Measurements from ENCODE around the gene CEP89. TPM values are rescaled to one million over a fixed set of nuclear protein-coding genes. Genes with fewer than 3 reads are reported as not detected.
"Not testable (repeated sequence)": the region's sequence is repeated elsewhere in the genome, so short reads cannot be mapped to it uniquely, and the experiment has no call there.

Gene CEP89
- polyA plus RNA-seq, 1 donor, result 18.3 TPM

DNA sequence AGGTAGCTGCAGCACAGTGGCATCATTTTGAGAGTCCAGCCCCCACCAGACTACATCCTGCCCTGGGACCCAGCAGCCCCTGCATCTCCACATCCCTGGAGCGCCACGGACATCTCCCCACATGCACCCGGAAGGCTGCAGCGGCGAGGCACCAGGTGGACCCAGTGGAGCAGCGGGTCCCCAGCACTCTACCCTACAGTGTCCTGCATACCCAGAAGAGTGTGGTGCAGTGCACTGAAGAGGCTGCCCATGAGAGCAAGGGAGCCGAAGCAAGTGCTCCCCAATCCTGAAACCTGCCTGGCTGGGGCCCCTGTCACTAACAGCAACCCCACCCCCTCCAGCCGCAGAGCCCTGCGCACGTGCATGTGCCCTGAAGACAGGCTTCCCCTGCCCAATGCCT is 80.9 kb downstream of the CEP89 start:
- DNase-seq, result no peak

DNA sequence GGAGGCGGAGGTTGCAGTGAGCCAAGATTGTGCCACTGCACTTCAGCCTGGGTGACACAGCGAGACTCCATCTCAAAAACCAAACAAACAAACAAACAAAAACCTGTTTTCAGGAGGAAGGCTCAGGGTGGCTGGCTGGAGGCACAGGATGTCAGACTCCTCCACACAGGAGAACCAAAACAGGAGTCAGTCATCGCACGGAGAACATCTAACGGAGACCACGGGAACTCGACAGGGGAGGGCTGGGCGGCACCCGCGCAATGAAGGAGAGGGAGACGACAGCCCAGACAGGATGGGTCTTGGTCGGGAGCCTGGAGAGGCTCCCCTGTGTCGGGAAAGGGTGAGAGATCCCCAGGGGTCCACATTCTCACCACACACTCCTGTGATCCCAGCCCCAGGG is 81.4 kb downstream of the CEP89 start:
- no peak for DNase-seq

DNA sequence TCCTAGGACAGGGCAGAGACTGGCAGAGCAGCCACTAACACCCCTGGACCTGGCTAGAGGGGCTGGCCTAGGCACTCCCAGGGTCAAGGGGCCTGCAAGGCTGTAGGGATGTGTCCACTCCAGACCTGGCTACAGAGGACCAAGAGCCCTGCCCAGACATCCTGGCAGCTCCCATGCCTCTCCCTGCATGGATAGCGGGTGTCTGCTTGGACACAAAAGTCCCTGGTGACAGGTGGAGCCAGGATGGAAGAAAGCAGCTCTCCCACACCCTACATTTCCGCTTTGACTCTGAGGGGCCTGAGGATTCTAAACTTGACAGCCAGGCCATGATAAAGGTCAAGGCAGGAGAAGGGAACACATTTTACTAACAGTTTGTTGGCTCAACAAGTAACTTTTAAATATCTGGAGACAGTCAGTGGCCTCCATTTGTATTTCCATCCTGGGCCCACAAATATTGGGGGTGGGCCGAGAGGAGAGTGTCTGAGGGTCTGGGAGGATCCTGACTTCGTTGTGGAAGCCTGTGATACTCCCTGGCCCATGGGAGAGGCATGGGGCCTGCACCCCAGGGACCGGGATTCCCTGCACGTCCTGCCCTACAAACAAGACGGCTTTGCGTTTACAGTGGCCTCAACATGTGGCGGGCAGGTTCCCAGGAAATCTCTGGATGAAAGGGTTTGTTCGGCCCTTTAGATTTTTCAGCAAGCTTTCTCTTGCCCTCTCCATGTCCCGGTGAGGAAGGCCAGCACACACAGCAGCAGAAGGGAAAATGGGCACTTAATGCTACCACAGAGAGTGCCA is 82.4 kb downstream of the CEP89 start:
- DNase-seq, result no peak

DNA sequence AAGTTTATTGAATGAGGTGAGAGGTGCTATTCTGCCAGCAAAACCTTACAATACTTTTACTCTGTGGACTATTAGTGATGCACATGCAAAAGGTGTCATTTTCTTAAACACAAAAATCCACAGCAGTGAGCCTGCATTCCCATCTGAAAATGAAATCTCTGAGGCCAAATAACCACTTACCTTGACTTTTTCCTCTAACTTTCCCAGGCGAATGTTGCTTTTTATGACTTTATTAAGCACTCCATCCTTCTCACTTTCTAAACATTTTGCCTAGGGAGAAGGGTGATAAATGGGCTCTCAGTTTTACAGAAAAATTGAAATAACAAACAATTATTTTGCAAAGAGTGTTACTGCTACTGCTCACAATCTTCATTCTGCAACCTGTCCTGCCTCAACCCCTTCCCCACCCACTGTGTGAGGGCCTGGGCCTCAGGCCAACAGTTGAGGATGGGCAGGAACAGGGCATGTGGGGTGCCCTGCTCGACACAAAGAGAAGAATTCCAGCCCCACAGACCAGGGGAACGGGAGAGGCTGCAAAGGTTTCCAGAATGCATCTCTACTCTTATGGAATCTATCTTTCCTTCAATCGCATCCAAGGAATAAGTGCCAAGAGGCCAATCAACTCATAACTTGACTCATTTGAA is 84.1 kb downstream of the CEP89 start:
- DNase-seq, result no peak

DNA sequence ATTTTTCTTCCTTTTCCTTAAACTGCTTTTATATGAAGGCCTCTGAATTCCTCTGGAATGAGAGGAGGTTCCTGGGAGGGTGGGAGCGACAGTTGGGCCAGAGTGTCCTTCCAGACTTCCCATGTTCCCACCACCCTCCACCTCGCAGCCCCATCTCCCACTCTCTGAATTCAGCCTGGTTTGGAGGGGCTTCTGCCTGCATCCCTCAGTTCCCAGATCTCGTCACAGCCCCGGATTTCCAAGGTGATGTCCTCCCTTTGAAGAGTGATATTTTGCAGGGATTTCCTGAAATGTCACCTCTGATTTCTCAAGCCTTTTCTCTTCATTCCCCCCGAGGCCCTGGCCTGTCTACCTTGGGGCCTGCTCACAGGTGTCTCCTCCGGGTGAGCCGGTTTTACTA is 85.5 kb downstream of the CEP89 start:
- no peak for DNase-seq

DNA sequence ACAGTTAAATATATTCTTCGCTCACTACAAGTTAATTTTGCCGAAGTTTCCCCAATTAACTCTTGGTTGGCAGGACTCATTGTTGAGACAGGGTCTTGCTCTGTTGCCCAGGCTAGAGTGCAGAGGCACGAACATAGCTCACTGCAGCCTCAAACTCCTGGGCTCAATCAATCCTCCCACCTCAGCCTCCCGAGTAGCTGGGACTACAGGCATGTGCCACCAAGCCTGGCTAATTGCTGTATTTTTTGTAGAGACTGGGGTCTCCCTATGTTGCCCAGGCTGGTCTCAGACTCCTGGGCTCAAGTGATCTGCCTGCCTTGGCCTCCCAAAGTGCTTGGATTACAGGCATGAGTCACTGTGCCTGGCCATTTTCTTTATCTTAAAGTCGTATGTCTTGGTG is 86.5 kb downstream of the CEP89 start:
- not testable (repeated sequence) for DNase-seq

DNA sequence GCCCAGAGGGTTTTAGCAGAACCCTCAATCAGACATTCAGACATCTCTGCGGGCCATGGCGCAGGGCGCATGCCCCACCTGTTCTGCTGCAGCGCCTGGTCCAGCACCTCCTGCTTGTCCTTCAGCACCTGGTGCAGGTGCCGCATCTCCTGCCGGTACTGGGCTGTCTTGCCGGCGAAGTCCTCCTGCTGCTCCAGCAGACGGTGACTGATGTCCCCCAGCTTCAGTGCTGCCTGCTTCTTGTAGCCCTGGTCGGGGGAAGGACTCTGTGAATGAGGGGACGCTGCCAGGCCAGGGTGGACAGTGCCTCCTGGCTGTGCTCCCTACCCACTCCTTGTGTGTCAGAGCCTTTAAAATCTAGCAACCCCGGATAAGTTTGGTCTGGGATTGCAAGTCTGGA is 90.0 kb downstream of the CEP89 start:
- DNase-seq, result no peak

DNA sequence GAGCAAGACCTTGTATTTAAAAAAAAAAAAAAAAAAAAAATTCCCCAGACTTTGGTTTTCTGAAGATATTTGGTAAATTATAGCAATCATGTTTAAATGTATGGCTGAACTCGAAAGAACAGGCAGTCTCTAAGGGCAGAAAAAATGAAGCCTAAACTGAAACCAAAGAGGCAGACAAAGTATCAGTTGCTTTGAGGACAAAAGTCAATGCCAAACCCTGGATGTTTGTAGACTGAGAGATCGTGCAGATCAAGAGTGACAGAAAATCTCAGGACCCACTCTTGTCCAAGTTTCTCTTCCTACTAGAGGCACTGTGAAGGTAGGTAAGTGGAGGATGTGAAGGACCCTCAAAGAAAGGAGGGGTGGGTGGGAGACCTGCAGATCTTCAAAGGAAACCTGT is 91.1 kb downstream of the CEP89 start:
- no peak for DNase-seq

DNA sequence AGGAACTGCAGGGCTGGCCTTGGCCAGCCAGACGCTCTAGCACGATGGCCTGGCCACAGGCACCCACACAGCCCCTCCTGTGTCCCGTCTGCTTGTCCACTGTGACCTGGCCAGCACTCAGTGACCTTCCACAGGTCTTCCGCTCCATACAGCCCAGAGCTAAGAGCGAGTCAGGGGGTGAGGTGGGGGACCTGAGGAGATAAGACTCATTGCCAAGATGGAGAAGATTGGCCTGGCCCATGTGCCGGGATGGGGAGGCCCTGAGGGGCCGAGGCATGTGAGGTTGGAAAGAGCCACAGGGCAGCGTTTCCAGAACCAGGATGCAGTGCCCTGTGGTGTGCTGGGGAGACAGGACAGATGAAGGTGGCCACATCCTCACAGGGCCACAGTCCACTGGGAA is 92.0 kb downstream of the CEP89 start:
- DNase-seq, result no peak

DNA sequence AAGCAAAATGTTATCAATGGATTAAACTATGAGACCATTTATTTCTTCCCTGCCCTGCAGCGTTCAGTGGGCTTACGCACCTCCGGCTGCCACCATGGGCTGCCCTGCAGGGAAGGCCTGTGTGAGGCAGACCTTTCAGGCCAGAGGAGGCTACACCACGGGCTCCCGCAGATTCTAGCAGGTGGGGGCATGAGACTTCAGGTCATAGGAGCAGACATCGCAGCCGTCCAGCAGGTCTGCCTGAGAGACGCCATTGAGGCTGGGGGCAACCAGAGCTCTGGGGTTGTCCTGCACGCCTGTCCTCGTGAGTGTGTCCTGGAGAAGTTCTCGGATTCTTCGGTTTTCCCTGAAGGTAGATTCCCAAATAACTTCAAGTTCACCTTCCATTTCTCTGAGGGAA is 92.8 kb downstream of the CEP89 start:
- DNase-seq, result no peak

DNA sequence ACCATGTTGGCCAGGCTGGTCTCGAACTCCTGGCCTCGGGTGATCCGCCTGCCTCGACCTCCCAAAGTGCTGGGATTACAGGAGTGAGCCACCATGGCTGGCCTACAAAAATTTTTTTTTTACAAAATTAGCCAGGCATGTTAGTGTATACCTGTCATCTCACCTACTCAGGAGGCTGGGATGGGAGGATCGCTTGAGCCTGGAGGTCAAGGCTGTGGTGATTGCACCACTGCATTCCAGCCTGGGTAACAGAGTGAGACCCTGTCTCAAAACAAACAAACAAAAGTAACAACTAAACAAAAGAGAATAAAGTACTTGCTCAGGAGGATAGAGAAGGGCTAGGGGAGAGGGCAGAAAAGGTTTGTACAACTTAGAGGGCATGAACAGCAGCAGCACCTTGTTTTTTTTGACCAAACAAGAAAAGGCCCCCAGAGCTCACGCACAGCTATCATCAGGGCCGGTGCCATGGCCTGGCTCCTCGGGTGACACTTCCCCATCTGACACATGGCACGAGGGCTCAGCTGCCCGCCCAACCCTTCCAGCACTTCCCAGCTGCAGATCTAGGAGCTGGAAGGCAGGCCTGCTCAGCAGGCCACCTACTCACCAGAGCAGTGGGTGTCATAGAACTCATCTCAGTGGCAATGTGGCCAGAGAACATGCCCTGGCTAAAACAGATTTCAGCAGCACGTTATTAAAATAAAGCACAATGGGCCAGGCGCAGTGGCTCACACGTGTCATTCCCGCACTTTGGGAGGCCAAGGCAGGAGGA is 93.6 kb downstream of the CEP89 start:
- no peak for DNase-seq

DNA sequence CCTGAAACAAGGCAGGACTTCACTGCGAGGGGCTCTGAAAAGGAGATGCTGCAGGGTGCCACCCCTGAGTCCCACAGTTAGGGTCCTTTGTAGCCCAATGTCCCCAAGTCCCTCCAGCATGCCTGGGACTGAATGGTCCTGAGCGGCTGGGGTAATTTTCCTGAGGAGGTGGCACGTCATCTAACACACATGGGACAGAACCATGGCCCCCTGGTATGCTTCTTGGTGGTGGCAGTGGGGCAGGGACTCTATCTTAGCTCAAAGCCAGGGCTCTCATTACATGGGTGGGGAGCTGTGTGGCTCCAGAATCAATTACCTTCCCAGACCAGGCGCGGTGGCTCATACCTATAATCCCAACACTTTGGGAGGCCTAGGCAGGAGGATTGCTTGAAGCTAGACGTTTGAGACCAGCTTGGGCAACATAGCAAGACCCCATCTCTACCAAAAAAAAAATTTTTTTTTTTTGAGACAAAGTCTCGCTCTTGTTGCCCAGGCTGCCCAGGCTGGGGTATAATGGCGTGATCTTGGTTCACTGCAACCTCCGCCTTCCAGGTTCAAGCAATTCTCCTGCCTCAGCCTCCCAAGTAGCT is 94.3 kb downstream of the CEP89 start:
- DNase-seq, result no peak

DNA sequence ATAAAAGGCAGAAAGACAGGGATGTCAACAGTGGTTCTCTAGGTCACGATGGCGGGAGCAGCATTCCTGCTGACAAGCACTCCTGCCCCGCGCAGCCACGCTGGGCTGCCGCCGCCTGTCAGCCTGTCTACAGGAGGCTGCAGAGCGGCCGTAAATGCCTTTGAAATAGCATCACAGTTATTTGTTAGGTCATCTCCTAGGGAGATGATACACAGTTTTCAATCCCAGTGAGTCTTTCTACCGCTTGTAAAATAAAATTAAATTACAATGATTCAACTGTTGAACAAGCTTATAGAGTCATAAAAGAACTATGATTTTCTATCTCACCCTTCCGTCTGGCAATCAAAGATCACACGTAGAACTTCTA is 94.9 kb downstream of the CEP89 start:
- DNase-seq, result no peak

DNA sequence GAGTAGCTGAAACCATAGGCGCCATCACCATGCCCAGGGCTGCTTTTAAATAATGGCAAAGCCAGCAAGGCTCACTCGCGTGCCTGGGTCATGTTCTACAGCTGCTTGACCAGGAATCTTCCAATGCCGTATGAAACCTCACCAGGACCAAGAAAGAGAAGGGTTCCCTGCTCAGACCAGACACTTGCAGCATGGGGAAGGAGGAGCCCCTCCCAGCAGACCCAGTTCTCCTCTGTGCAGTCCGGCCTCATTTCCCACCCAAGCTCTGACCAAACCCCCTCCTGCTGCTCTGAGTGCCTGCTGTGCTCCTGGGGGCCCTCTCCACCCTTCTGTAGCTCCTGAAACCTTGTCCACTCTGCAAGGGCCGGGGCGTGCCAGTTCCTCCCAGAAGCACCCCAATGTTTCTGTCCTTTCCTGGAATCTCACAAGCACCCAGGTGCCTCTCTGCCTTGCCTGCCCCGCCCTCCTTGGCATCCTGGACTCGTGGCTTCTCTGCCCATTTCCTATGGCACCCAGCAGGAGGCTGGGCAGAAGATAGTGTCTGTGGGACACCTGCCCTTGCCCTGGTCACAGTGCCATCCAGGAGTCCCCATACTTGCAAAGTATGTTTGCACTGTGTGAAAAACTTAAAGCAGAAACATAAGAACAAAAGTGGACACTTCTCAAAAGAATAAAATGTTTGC is 95.4 kb downstream of the CEP89 start:
- DNase-seq, result no peak

DNA sequence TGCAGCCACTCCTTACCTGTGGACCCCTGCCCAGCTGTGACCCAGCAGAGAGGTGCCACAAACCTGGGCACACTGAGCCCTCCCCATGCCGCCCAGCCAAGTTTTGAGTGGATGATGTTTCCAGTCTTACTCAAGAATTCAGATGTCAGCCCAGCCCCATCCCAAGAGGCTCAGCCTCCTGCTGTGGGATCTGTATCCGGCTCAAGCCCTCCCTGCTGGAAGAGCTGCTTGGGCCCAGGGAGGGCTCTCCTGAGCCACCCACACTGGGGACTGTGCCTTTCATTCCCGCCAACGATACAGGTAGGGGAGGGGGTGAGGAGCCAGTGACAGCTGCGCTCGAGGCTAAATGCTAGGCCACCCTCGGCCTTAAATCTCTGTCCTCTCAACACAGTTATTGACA is 96.3 kb downstream of the CEP89 start:
- no peak for DNase-seq

DNA sequence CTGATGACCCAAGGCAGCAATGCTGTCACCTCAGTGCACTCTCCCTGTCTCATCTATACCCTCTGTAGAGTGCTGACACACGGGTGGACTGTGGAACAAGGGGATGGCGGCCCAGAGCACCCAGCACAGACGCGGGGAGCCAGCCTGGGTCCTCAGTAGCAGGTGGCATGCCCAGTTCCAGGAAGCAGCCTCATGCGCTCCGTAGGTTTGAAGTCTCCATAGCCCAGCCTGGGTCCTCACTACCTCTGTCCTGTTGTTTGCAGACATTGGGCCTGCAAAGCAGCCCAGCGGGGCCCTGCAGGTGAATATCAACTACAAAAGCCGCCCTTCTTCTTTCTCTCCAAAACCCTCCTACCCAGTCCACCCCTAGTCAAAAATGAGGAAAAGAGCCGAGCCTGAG is 97.2 kb downstream of the CEP89 start:
- no peak for DNase-seq

DNA sequence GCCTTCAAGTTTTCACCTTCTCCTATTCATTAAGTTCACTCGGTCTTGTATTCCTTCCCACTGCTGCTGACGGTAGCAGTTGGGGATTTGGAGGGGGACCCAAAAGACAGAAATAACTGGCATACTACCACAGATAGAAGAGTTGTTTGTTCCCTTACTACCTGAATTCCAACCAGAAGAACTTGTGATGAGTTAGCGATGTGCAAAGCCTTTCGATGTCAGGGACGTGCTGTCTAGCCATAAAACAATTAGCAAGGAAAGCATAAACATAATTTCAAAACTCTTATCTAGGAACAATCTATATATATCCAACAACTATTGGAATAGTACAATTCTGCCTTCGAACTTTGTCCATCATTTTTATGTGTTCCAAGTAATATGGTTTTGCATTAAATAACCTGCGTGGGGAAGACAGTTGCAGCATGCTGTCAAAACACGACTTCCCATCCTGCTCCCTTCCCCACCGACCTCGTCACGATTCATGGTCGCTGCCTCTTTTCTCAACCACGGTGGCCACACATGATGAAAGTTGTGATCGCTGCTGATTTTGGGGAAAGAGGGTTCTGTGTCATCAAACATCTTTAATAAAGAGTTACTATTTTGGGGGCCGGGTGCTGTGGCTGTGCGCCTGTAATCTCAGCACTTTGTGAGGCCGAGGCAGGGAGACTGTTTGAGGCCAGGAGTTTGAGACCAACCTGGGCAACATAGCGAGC is 98.4 kb downstream of the CEP89 start:
- DNase-seq, result no peak

DNA sequence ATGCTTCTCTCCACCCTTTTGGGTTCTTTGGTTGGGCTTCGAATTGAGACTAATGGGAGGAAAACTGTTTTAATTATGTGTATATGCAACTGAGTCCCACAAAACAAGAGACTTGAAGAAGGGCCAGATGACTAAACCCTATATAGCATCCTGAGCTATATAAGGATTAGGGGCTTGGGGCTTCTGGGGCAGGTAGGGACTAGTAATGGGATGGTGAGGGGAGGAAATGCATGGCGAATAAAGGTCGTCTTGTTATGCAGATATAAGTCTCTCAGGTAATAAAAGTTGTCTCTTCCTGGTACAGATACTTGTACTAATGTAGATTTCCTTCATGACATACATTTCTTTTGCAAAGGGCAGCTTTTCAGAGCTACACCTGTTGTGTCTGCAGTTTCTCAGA is 99.4 kb downstream of the CEP89 start:
- DNase-seq, result no peak

DNA sequence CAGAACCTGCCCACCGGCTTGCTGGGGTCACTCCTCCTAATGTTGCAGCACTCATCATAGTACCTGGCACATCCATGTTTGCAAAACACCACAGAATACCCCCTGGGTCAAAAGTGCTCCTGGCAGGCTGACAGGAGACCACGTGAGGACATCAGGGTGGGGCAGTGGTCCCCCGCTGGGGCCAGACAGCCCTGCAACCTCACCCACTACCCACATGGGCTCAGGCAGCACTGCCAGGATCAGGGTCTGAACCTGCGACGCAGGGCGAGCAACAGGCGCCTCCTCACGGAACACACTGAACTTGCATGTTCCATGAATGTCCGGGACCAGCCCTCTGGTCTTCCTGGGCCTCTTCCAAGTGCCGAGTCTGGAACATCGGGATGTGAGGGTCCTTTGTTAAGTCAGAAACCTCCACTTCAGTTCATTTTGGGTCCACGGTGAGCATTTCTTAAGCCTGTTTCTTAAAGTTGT is 100.7 kb downstream of the CEP89 start:
- DNase-seq, result no peak

DNA sequence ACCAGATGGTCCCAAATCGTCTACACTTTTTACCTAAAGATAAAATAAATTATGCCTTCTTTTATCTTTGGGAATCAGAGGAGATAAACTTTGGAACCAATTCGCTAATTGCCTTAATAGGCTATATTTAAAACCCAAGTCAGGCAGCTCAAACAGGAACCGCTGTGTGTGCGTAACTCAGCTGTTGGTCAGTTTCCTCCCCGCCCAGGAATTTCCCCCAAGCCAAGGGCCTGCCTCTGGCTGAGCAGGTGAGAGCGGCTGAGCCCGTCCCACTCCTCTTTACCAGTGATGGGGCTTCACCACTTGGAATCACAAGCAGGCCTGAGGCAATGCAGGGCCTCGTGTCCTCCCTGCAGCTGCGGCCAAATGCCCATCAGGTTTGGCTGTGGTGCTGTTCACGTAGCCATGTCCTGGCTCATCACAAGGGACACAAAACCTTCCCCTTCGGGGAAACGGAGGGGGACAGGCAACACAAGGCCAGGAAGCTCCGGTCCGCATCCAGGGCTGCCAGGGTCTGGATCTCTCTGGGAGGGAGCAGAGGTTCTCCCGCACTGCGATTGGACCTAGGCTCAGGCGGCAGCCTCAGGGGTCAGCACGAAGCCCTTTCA is 101.7 kb downstream of the CEP89 start:
- no peak for DNase-seq

DNA sequence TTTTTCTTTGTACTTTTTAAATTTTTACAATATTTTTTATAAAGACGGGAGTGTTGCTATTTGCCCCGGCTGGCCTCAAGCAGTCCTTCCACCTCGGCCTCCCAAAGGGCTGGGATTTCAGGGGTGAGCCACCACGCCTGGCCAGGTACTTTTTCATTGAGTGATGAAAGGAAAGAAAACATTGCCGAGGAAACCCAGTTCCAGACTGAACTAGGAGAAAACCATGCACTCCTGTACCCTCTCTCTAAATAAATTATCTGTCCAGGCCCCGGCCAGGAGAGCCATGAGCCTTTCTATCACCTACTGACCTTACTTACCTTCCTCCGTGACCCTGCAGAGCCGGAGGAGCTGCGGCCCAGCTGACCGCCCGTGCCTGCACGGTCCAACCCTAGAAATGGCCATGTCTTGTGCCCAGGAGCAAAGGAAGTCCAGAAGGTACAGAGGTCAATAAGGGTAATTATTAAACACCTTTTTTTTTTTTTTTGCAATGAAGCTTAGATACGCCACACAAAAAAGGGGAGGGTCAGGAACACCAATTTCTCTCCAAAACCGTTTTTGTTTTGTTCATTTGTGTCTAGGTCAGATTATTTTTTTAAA is 102.3 kb downstream of the CEP89 start, which contains the start of gene SLC7A9:
Gene SLC7A9 (minus strand): TSS at position 399 of the 597 bp plus-strand sequence. CDS start 1,233 bp downstream, outside the sequence.
- no peak for DNase-seq
